HG02981 (cell line): ENCODE measurements around the gene ATP6V0A1.
"Not testable (repeated sequence)": the region's sequence is repeated elsewhere in the genome, so short reads cannot be mapped to it uniquely, and the experiment has no call there.

Experiments
- ATAC-seq: cut with Tn5 transposase; IDR thresholded peaks from one replicate; pipeline ENCODE4 v1.9.1; 2021; ENCODE audit warnings: mild to moderate bottlenecking, moderate library complexity; ENCODE audit not compliant: unreplicated experiment

Gene ATP6V0A1

GRCh38 chr17:42458497-42459255 lies at the start of gene ATP6V0A1:
Gene ATP6V0A1 (plus strand): TSS chr17:42458878. CDS start chr17:42460895, 2,017 bp downstream.
- peak; percentile 65 for ATAC-seq

GRCh38 chr17:42409523-42410318 lies 49.0 kb upstream of the ATP6V0A1 start:
- no peak for ATAC-seq

GRCh38 chr17:42410319-42410685 lies 48.4 kb upstream of the ATP6V0A1 start:
- ATAC-seq, result no peak

GRCh38 chr17:42411361-42411760 lies 47.3 kb upstream of the ATP6V0A1 start:
- ATAC-seq, result no peak

GRCh38 chr17:42411905-42412679 lies 46.6 kb upstream of the ATP6V0A1 start:
- ATAC-seq, result no peak

GRCh38 chr17:42413464-42414040 lies 45.1 kb upstream of the ATP6V0A1 start:
- ATAC-seq, result no peak

GRCh38 chr17:42414704-42415409 lies 43.8 kb upstream of the ATP6V0A1 start:
- ATAC-seq, result no peak

GRCh38 chr17:42417981-42418380 lies 40.7 kb upstream of the ATP6V0A1 start:
- not testable (repeated sequence) for ATAC-seq

GRCh38 chr17:42421136-42421506 lies 37.6 kb upstream of the ATP6V0A1 start:
- no peak for ATAC-seq

GRCh38 chr17:42421507-42422338 lies 37.0 kb upstream of the ATP6V0A1 start:
- no peak for ATAC-seq

- no peak for ATAC-seq
Measured at GRCh38 chr17:42422412-42422957, 36.2 kb upstream of the ATP6V0A1 start.

GRCh38 chr17:42422958-42423712 lies 35.5 kb upstream of the ATP6V0A1 start, which contains the start of gene CAVIN1:
Gene CAVIN1 (minus strand): TSS chr17:42423256. CDS start chr17:42423097, 159 bp downstream.
- ATAC-seq, result no peak

- ATAC-seq, result no peak
Measured at GRCh38 chr17:42423766-42424165, 34.9 kb upstream of the ATP6V0A1 start.

- no peak for ATAC-seq
Measured at GRCh38 chr17:42424991-42425610, 33.6 kb upstream of the ATP6V0A1 start.

GRCh38 chr17:42428141-42428944 lies 30.3 kb upstream of the ATP6V0A1 start:
- no peak for ATAC-seq

GRCh38 chr17:42429726-42430447 lies 28.8 kb upstream of the ATP6V0A1 start:
- ATAC-seq, result no peak
